ENCODE data around the gene NTM.

The NTM gene

DNA sequence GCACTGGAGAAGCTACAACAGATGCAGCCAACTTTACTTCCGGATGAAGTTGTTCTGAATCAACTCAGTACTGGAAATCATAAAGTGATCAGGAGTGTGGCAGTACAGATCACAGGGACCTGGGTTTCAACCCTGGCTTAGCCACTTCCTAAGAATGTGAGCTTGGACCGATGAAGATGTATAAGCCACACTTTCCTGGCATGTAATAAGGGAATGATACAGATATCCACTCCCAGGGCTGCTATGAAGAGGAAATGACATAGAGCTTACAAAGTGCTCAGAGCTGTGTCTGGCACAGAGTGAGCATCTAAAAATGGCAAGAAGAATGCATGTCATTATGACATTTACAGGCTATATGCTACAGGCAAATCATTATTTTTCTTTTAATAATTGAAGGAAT is 378.7 kb downstream of the NTM start:
- DNase-seq (ENCODE audit: low spot score): no peak
- TF ChIP-seq, protein P1, sequence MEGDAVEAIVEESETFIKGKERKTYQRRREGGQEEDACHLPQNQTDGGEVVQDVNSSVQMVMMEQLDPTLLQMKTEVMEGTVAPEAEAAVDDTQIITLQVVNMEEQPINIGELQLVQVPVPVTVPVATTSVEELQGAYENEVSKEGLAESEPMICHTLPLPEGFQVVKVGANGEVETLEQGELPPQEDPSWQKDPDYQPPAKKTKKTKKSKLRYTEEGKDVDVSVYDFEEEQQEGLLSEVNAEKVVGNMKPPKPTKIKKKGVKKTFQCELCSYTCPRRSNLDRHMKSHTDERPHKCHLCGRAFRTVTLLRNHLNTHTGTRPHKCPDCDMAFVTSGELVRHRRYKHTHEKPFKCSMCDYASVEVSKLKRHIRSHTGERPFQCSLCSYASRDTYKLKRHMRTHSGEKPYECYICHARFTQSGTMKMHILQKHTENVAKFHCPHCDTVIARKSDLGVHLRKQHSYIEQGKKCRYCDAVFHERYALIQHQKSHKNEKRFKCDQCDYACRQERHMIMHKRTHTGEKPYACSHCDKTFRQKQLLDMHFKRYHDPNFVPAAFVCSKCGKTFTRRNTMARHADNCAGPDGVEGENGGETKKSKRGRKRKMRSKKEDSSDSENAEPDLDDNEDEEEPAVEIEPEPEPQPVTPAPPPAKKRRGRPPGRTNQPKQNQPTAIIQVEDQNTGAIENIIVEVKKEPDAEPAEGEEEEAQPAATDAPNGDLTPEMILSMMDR (IDR thresholded peaks at IDR 0.05; ENCODE audit: extremely low read depth, missing control alignments): no peak

DNA sequence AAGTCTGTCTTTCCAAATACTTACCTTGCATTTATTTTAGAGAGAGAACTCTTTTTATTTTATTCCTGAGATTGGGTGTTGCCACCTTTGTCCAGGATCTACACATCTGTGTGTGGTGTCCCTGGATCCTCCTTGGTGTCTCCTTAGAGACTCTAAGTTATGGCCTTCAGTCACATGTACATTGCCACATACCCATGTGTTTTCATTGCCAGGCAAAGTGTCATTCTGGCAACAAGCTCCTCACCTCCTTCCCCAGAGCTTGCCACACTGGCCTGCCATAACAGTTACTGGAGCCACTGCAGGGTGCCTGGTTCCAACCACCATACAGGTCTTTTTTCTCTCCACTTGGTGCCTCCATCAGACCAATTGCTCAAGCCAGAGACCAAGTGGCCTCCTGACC is 379.7 kb downstream of the NTM start:
- TF ChIP-seq, protein P1 (IDR thresholded peaks at IDR 0.05; ENCODE audit: extremely low read depth, missing control alignments): no peak
- DNase-seq (ENCODE audit: low spot score): no peak

DNA sequence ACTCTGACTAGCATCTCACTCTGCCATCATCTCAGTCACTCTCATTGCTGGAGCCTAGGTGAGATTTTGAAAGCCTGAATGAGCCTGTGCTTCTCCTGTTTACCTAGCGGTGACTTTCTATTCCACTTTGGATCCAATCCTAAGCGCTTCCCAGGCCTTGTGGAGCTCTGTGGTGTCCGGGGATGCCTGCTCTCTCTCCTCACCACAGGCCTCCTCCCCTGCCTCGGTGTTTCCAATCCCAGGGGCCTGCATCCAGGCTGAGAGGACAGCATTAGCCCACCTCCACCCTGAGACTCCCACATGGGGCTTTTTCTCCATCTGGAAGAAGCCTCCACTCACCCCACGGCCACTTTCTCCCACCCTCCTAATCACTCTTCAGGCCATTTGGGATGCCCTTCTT is 380.3 kb downstream of the NTM start:
- no peak for DNase-seq (ENCODE audit: low spot score)
- TF ChIP-seq, protein P1 (IDR thresholded peaks at IDR 0.05; ENCODE audit: extremely low read depth, missing control alignments): no peak

DNA sequence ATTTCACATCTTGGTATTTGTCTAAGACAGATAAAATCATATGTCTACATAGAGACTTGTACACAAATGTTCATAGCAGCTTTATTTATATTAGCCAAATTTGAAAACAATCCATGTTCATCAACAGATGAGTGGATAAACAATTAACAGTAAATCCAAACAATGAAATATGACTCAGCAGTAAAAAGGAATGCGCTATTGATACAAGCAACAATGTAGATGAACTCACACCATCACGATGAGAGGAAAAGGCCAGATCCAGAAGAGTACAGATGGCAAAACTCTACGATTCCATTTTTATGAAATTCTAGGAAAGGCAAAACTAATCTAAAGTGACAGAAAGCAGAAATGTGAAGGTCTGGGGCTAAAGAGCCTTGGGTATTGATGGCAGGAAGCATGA is 384.3 kb downstream of the NTM start:
- TF ChIP-seq, protein P1 (IDR thresholded peaks at IDR 0.05; ENCODE audit: extremely low read depth, missing control alignments): no peak

DNA sequence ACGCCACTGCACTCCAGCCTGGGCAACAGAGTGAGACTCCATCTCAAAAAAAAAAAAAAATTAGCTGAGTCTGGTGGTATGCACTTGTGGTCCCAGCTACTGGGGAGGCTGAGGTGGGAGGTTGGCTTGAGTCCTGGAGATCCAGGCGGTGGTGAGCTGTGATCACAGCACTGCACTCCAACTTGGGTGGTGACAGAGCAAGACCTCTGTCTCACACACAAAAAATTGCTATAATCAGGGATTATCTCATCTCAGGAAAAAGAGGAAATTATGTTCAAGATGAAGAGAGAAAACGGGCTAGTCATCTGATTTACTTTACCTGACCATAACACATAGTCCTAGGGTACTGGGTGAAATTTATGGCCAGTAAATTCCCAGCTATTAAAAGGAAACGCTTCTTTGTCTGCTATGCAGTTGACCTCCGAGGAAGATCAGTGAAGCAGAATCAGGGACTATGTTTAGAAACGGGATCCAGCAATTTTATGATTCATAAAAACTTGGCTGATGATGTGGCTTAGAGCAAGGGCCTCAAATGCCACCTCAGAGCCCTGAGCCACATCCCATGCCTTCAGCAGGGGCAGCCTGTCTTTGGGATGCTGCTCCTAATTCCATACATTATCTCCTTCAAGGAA is 386.2 kb downstream of the NTM start:
- no peak for DNase-seq (ENCODE audit: low spot score)
- TF ChIP-seq, protein P1 (IDR thresholded peaks at IDR 0.05; ENCODE audit: extremely low read depth, missing control alignments): no peak

More for the DNA sequence above, 384.3 kb downstream of the NTM start:
- DNase-seq (ENCODE audit: low spot score): no peak

DNA sequence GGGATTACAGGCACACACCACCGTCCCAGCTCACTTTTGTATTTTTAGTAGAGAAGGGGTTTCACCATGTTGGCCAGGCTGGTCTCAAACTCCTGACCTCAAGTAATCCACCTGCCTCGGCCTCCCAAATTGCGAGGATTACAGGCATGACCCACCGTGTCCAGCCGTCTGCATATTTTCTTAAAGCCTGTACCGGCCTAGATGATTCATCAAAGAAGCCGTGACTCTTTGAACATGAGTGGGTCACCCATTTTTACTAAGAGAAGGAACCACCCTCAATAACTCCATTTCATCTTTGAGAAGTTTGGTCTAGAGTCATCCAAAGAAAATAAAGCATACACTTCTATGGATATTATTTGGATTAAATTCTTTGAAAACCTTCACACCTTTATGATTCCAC is 388.3 kb downstream of the NTM start:
- no peak for DNase-seq (ENCODE audit: low spot score)
- TF ChIP-seq, protein P1 (IDR thresholded peaks at IDR 0.05; ENCODE audit: extremely low read depth, missing control alignments): no peak

DNA sequence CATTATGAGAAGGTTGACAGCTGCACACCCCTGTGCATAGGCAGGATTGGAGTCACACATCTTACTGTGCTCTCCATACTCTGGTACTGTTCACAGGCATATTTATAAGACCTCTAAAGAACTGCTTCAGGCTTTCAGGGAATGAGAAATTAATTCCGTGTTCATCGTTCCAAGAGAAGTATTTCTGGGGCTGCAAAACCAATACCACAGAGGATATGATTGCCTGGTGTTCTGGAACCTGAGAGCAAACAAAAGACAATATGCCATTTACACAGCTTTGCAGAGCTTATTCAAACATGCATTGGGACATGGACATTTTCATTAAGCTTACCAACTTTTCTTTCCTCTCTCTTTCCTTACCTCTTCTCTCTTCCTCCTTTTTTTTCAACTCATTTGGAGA is 388.7 kb downstream of the NTM start:
- no peak for DNase-seq (ENCODE audit: low spot score)
- TF ChIP-seq, protein P1 (IDR thresholded peaks at IDR 0.05; ENCODE audit: extremely low read depth, missing control alignments): no peak
